Left renal cortex interstitium (tissue), 4 donors: ENCODE data around the gene TEX44. TPM values are rescaled to one million over a fixed set of nuclear protein-coding genes. Genes with fewer than 3 reads are reported as not detected.
"Not testable (repeated sequence)": the region's sequence is repeated elsewhere in the genome, so short reads cannot be mapped to it uniquely, and the experiment has no call there.

Experiments used
- DNase-seq, 4 donors: peaks; one replicate each; pipeline ENCODE4 v3.0.0-alpha.2; 2013; ENCODE audit warnings: low read depth in 4 of 4, low spot score in 2 of 4, missing footprints in 1 of 4
- polyA plus RNA-seq, 4 donors: library from polyadenylated mRNA; unstranded; fragments of 120-200 nt; gene quantifications; one replicate each; pipeline ENCODE4 v1.2.1, GENCODE V29; 2013; ENCODE audit not compliant: insufficient read length in 4 of 4

The TEX44 gene
- polyA plus RNA-seq, 4 donors = not detected

GRCh38 chr2:231570915-231571314 lies 21.7 kb upstream of the TEX44 start:
- DNase-seq = not testable (repeated sequence)

DNA sequence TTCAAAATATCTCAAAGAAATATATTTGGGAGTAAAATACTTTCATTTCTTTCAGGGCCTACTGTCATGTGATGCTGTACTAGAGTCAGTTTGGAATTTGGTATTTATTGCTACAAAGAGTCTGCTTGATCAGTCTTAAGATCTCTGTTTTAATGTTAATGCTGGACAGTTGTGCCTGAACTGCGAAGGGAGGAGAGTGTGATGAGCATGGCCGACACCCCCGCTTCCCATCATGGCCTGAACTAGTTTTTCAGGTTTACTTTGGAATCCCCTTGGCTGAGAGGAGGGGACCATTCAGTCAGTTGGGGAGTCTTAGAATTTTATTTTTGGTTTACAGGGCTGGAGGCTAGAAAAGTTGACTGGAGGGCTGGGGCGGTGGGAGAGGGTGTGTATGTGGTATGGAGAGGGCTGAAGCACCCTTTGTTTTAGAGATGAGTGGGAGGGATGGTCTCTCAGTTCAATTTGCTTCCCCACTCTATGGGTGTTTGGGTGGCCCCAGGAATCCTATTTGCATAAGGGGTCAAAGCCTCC lies 20.9 kb upstream of the TEX44 start:
- no peak for DNase-seq

DNA sequence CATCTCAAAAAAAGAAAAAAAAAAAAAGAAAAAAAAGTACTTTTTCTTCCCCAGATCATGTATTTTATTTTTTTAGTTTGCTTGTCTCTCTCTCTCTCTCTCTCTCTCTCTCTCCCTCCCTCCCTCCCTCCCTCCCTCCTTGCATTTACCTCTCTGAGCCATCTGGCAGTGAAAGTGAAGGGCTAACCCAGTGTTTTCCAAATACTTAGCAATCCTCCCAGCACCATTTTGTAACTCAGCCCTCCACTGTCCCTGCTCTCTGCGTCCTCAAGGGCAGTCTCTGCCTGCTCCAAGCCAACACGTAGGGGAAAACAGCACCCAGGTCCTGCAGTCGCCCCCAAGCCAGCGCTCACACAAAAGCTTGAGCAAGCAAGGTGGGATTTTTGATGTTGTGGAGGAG lies 19.6 kb upstream of the TEX44 start:
- DNase-seq = no peak

GRCh38 chr2:231573698-231574421 lies 18.8 kb upstream of the TEX44 start:
- DNase-seq = no peak

GRCh38 chr2:231575612-231576256 lies 16.9 kb upstream of the TEX44 start:
- no peak for DNase-seq

DNA sequence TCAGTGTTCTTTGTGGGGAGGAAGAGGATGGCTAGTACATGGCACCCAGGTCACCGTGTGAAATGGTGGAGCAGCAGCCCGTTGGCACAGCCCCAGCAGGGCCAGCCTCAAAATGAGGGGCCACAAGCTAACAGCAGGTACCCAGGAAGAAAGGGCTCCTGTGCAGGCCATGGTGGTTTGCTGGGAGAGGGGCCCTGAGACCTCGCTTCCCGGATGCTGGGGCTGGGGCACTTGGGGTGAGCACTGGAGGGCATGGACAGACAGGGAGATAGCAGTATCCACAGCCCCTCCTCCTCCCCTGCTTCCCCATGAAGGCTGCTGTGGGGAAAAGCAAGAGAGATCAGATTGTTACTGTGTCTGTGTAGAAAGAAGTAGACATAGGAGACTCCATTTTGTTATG lies 16.2 kb upstream of the TEX44 start:
- DNase-seq = no peak

- DNase-seq = not testable (repeated sequence)
These were observed 14.0 kb upstream of the TEX44 start for GRCh38 chr2:231578655-231579054.

DNA sequence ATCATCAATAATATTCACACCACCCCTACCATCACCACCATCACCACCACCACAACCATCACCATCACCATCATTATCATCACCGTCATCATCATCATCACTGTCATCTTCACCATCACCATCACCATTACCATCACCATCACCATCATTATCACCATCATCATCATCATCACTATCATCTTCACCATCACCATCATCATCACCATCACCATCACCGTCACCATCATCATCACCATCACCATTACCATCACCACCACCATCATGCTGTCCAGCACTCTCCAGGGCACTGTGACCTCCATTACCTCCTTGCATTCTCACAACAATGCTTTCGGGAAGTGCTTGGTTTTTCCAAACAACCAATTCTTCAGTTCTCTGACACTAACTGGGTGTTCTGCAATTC lies 13.1 kb upstream of the TEX44 start:
- DNase-seq = no peak

GRCh38 chr2:231581328-231581727 lies 11.3 kb upstream of the TEX44 start:
- no peak for DNase-seq

DNA sequence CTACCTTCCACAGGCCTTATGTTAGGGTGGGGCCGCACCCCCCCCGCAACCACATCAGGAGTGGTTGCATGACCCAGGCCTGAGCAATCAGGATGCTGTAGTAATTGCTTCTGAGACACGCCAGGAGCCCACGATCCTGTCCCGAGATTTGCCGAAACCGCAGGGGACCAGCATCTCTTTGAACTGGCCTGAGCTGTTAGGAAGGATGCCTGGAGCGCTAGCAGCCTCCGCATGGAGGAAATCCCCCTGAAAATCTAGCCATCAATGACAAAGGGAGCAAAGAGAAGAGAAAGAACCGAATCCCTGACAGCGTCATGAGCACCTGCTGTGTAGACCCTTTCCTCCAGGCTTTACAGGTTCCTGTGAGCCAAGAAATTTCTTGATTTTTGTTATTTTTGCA lies 8.7 kb upstream of the TEX44 start:
- DNase-seq = no peak

GRCh38 chr2:231587744-231588143 lies 4.9 kb upstream of the TEX44 start:
- not testable (repeated sequence) for DNase-seq

GRCh38 chr2:231589656-231590055 lies 3.0 kb upstream of the TEX44 start:
- DNase-seq = no peak

- no peak for DNase-seq
These were observed 2.0 kb upstream of the TEX44 start for GRCh38 chr2:231590614-231591013.

DNA sequence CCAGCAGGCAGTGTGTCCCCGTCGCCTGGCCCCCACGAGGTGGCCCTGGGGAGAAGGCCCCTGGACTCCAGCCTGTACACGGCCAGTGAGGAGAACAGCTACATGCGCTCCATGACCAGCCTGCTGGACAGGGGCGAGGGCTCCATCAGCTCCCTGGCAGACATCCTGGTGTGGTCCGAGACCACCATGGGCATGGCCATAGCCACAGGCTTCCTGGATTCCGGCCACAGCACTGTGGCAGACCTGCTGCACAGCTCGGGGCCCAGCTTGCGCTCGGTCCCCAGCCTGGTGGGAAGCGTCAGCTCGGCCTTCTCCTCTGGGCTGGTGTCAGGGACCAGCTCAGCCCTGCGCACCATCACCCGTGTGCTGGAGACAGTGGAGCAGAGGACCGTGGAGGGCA lies 1.0 kb downstream of the TEX44 start:
- no peak for DNase-seq

DNA sequence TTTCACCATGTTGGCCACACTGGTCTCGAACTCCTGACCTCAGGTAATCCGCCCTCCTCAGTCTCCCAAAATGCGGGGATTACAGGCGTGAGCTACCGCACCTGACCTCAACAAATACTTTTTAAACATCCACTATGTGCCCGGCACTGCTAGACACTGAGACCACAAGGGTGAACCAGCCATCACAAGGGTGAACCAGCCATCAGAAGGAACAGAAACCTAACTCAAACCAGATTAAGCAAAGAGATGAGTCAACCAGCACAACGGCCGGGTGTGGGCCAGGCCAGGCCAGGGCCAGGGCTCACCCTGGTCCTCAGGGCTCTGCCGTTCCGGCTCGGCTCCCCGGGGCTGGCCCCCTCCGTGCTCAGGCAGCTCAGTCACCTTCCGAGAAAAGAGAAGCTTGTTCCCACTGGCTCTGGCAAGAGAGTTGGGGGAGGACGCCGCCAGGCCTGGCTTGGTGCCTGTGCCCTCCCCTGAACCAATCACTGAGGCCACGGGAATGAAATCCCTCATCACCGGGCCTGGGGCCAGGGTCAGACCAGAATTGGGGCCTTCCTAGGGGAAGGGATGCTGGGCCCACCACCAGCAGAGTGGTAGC lies 4.4 kb downstream of the TEX44 start:
- no peak for DNase-seq

DNA sequence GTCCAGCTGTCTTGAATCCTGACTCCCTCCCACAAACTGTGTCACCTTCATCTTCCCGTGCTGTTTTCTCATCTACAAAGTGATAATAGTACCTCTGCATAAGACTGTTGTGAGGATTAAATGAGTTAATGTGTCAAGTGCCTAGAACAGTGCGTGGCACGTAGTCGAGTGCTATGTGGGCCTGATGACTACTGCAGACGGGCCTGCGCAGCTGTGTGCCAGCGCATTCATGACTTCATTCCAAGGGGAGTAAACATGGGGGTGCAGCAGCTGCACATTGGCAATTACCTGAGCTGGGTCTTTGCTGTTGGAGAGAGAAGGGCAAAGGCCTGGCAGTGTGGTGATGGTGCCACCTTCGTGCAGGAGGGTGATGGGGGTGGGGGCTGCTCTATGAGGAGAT lies 5.0 kb downstream of the TEX44 start:
- DNase-seq = no peak

DNA sequence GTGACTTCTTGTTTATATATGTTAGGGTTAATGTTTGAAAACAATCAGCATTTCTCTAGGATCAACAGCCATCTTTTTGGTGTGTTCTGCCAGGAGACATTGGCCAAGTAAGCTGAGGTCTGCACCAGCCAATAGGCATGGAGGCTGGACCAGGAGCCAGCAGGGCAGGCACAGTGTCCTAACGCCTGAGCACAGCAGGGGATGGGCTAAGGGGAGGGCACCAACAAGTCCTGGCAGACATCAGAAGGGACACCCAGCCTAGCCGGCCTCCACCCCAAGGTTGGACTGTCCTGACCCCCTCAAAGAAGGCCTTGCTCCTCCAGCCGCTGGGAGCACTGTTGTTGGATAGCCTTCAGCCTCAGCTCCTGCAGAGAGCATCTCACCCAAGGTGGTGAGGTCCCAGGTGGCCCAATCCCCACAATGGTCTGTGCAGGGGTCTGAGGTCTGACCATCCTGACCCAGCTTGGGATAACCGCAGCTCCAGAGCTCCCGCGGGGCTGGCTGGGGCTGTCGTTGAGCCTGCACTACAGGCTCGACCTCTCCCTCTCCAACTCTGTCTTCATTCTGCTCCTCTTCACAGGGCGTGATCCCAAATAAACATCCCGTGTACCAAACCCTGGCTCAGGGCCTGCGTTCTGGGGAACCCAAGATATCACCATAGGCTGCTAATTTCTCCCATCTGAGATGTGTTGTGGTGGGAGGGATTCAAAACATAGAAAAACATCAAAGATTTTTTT lies 8.1 kb downstream of the TEX44 start:
- DNase-seq = no peak

- peak in 2 of 4 donors; percentile 62 to 70 for DNase-seq
These were observed 8.9 kb downstream of the TEX44 start for GRCh38 chr2:231601356-231602229.

DNA sequence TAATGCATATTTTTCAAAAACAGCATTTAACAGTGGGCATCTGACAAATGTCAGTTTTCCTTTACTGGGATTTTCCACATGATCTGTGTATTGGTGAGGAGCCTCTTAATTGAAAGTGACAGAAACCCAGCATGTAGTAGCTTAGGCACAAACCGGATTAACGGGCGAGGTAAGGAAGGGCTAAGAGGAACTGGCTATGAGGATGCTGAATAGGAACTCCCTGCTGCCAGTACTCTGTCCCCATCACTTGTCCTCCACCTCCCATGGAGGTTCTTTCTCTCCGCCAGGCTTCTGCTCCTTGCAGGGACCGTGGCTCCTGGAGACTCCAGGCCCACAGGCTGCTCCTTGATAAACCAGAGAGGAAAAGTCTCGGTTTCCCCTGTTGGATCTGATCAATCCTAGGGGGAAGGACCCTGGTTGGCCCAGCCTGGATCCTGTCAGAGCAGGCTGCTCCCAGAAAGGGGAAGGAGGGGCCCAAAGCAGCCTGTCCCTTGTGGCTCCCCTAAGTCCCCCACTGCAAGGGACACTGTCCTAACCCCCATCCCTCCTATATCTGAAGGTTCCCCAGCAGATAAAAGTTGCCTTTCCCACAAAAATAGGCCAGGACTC lies 10.3 kb downstream of the TEX44 start:
- no peak for DNase-seq
